Measurements from ENCODE around the gene MT1H. TPM values are rescaled to one million over a fixed set of nuclear protein-coding genes. Genes with fewer than 3 reads are reported as not detected.

The MT1H gene
- total RNA-seq, 1 experiment from 2014 or later = not detected

- DNase-seq = no peak
- Histone ChIP-seq H3K9me3 (ENCODE audit: insufficient read depth, low read depth) (no peaks in the 10 kb centered on the region), H3K9me2 (ENCODE audit: insufficient read depth) (no peaks in the 10 kb centered on the region), H3K27ac (no peak overlapping the region), H3K27me3 (ENCODE audit: insufficient read depth, low read depth) (no peaks in the 10 kb centered on the region), H3K4me2 (no peak overlapping the region), H3K79me2 (ENCODE audit: low read depth) (no peaks in the 10 kb centered on the region), H3K4me1 (replicated peaks; ENCODE audit: insufficient read depth) (peaks cover 48% of the 10 kb centered on the region), H3F3A (ENCODE audit: insufficient read depth, low read depth) (peaks cover 24% of the 10 kb centered on the region), H3K4me3 (no peak overlapping the region), H3K36me3 (ENCODE audit: low read depth) (no peaks in the 10 kb centered on the region), H4K20me1 (ENCODE audit: insufficient read depth) (no peaks in the 10 kb centered on the region), H2AFZ (no peak overlapping the region)
- ChIA-PET POLR2A (ENCODE audit: unreplicated experiment) (no interaction called here), CTCF (interaction anchor here (0.6 kb wide), 1 partner anchor 59 kb away, joined by 11 read pairs; no protein-coding TSS in a partner anchor)
- no TSS peak for BruUV-seq (replicated peaks)
- TF ChIP-seq EZH2 (IDR thresholded peaks at IDR 0.05; ENCODE audit: low read depth) = no peak
- no peak for TF ChIP-seq CTCF (conservative IDR thresholded peaks at IDR 0.05)
- intact Hi-C loops (cut with micrococcal nuclease; ENCODE audit: unreplicated experiment) = loop anchor here (5.0 kb wide), 1 partner anchor 41 kb away; the partner anchor contains the start of gene MT1X
Observed at GRCh38 chr16:56641166-56641565, 28.4 kb upstream of the MT1H start.

GRCh38 chr16:56643080-56643778, 26.4 kb upstream of the MT1H start:
- no peak overlapping the region for H2AFZ ChIP-seq
- intact Hi-C loops (cut with micrococcal nuclease; ENCODE audit: unreplicated experiment) = loop anchor here (1.0 to 5.0 kb wide), 3 partner anchors 35 to 42 kb away; partner anchors contain the start of genes MT1X and MT2A
- no TSS peak for BruUV-seq (replicated peaks)

More at GRCh38 chr16:56643080-56643778, 26.4 kb upstream of the MT1H start:
- H3F3A ChIP-seq (ENCODE audit: insufficient read depth, low read depth) = peaks cover 24% of the 10 kb centered on the region
- no peaks in the 10 kb centered on the region for H3K27me3 ChIP-seq (ENCODE audit: insufficient read depth, low read depth)
- peak; percentile 69 to 79 for DNase-seq
- ChIA-PET CTCF (interaction anchor here (0.6 to 1.8 kb wide), 9 partner anchors 12 to 67 kb away, joined by 3 to 13 read pairs (median 3); partner anchors contain the start of gene MT2A), POLR2A (ENCODE audit: unreplicated experiment) (interaction anchor here (0.5 to 0.6 kb wide), 2 partner anchors 95 to 364 kb away, joined by 4 to 6 read pairs; no protein-coding TSS in a partner anchor)
- no peaks in the 10 kb centered on the region for H4K20me1 ChIP-seq (ENCODE audit: insufficient read depth)
- peak overlapping the region; percentile 32; the same call in 1 of the 2 replicates for H3K4me3 ChIP-seq
- H3K36me3 ChIP-seq (ENCODE audit: low read depth) = no peaks in the 10 kb centered on the region
- H3K9me3 ChIP-seq (ENCODE audit: insufficient read depth, low read depth) = no peaks in the 10 kb centered on the region
- no peak overlapping the region for H3K27ac ChIP-seq
- TF ChIP-seq EZH2 (IDR thresholded peaks at IDR 0.05; ENCODE audit: low read depth) (no peak), CTCF (conservative IDR thresholded peaks at IDR 0.05) (peak; percentile 54)
- peaks cover 34% of the 10 kb centered on the region for H3K4me1 ChIP-seq (replicated peaks; ENCODE audit: insufficient read depth)
- no peaks in the 10 kb centered on the region for H3K9me2 ChIP-seq (ENCODE audit: insufficient read depth)
- peak overlapping the region; percentile 71 for H3K4me2 ChIP-seq
- H3K79me2 ChIP-seq (ENCODE audit: low read depth) = no peaks in the 10 kb centered on the region

Data from PC-9 (cell line).